ENCODE measurements around the gene SLC35D2. TPM values are rescaled to one million over a fixed set of nuclear protein-coding genes. Genes with fewer than 3 reads are reported as not detected.

The SLC35D2 gene
- total and polyA plus RNA-seq, 8 donors, result 13.9 to 27.5 (median 21.2) TPM

- Histone ChIP-seq H3K27me3 (no peaks in the 10 kb centered on the region), H3K36me3 (no peaks in the 10 kb centered on the region), H3K9me3 (no peaks in the 10 kb centered on the region), H3K4me1 (no peaks in the 10 kb centered on the region), H3K27ac (no peak overlapping the region), H3K4me3 (no peak overlapping the region)
- intact Hi-C loops (cut with DNase I), result no loop called here
- TF ChIP-seq, protein P1, sequence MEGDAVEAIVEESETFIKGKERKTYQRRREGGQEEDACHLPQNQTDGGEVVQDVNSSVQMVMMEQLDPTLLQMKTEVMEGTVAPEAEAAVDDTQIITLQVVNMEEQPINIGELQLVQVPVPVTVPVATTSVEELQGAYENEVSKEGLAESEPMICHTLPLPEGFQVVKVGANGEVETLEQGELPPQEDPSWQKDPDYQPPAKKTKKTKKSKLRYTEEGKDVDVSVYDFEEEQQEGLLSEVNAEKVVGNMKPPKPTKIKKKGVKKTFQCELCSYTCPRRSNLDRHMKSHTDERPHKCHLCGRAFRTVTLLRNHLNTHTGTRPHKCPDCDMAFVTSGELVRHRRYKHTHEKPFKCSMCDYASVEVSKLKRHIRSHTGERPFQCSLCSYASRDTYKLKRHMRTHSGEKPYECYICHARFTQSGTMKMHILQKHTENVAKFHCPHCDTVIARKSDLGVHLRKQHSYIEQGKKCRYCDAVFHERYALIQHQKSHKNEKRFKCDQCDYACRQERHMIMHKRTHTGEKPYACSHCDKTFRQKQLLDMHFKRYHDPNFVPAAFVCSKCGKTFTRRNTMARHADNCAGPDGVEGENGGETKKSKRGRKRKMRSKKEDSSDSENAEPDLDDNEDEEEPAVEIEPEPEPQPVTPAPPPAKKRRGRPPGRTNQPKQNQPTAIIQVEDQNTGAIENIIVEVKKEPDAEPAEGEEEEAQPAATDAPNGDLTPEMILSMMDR (IDR thresholded peaks at IDR 0.05), result no peak
- no peak for DNase-seq
- no peak for FAIRE-seq
- 91 to 97% methylated on average over 2 of the region's 2 CpGs for WGBS, 2 donors
- no peak for ATAC-seq
Observed at GRCh38 chr9:96289392-96289791, 94.1 kb downstream of the SLC35D2 start.

DNA sequence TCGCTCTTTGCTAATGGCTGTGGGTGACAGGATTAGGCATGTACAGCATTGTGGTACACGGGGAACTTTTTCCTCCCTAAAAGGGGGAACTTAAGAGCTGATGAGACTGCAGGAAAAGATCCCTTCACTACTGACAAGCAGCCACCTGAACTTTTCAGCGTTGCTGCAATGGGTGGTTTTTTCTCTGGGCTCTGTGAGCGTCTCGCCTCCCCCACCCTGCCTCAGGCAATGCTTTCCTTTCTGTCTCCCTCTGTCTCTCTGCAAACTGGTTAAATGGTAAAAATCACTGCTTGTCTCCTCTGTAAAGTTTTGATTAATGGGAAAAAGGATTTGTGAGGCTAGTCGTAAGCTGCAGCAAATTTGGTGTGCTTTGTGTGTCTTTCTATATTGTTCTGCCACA is 101.9 kb downstream of the SLC35D2 start:
- DNase-seq (no peak), ATAC-seq (no peak), FAIRE-seq (no peak)
- Histone ChIP-seq H3K27ac (no peak overlapping the region), H3K27me3 (no peaks in the 10 kb centered on the region), H3K4me3 (no peak overlapping the region), H3K4me1 (no peaks in the 10 kb centered on the region), H3K36me3 (no peaks in the 10 kb centered on the region), H3K9me3 (no peaks in the 10 kb centered on the region)
- intact Hi-C loops (cut with DNase I), result no loop called here
- TF ChIP-seq, protein P1 (IDR thresholded peaks at IDR 0.05), result no peak
- WGBS, 2 donors, result 91 to 94% methylated on average over 6 of the region's 6 CpGs

- no peaks in the 10 kb centered on the region for H3K36me3 ChIP-seq
- no peak overlapping the region for H3K27ac ChIP-seq
- FAIRE-seq (no peak), DNase-seq (no peak), ATAC-seq (peak in 1 of 4 donors; percentile 77)
- WGBS, 2 donors, result 50 to 56% methylated on average over 8 of the region's 8 CpGs
- intact Hi-C loops (cut with DNase I), result no loop called here
- no peak overlapping the region for H3K4me3 ChIP-seq
- no peaks in the 10 kb centered on the region for H3K4me1 ChIP-seq
- no peaks in the 10 kb centered on the region for H3K9me3 ChIP-seq
- TF ChIP-seq, protein P1 (IDR thresholded peaks at IDR 0.05), result no peak
- H3K27me3 ChIP-seq, result no peaks in the 10 kb centered on the region
Observed at GRCh38 chr9:96279932-96280331, 103.6 kb downstream of the SLC35D2 start.

DNA sequence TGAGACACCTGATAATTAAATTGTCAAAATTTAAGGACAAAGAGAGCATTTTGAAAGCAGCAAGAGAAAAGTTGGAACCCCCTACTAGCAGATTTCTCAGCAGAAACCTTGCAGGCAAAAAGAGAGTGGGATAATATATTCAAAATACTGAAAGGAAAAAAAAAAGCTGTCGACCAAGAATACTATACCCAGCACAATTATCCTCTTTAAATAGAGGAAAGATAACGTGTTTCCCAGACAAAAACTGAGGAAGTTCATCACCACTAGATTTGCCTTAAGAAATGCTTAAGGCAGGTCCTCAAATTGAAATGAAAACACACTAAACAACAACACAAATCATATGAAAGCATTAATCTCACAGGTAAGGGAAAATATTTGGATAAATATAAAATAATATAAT is 108.6 kb downstream of the SLC35D2 start:
- TF ChIP-seq, protein P1 (IDR thresholded peaks at IDR 0.05), result no peak
- H3K36me3 ChIP-seq, result no peaks in the 10 kb centered on the region
- H3K9me3 ChIP-seq, result no peaks in the 10 kb centered on the region
- H3K27me3 ChIP-seq, result no peaks in the 10 kb centered on the region
- no peak overlapping the region for H3K27ac ChIP-seq
- no peaks in the 10 kb centered on the region for H3K4me1 ChIP-seq
- FAIRE-seq, result no peak
- no peak overlapping the region for H3K4me3 ChIP-seq
- WGBS, 2 donors, result 63 to 69% methylated on average over 2 of the region's 2 CpGs
- intact Hi-C loops (cut with DNase I), result no loop called here
- ATAC-seq, result no peak
- no peak for DNase-seq

Other genes starting within 250 kb of the SLC35D2 start
- 1 to 10 TPM in 2 of 6 donors, under 1 TPM in 3, not detected in 1; 0.92 to 2.6 (median 0.98) TPM for gene HSD17B3, start 81.5 kb downstream of the SLC35D2 start, total RNA-seq
- 10 to 100 TPM in 1 of 2 donors, 1 to 10 TPM in 1; 7.7 to 35.7 TPM for gene HSD17B3, start 81.5 kb downstream of the SLC35D2 start, polyA plus RNA-seq
- 1 to 10 TPM in 2 of 6 donors, under 1 TPM in 4; 0.37 to 1.2 (median 0.86) TPM for gene ZNF367, start 34.7 kb upstream of the SLC35D2 start, total RNA-seq
- gene ZNF367, start 34.7 kb upstream of the SLC35D2 start, polyA plus RNA-seq, result under 1 TPM; 0.23 to 0.45 TPM
- gene HABP4, start 66.5 kb upstream of the SLC35D2 start, total RNA-seq, result 1 to 10 TPM; 2.8 to 5.1 (median 3.2) TPM
- 10 to 100 TPM in 1 of 2 donors, 1 to 10 TPM in 1; 7.1 to 13.0 TPM for gene HABP4, start 66.5 kb upstream of the SLC35D2 start, polyA plus RNA-seq
- gene CDC14B, start 236.1 kb upstream of the SLC35D2 start, total RNA-seq, result 10 to 100 TPM in 5 of 6 donors, 1 to 10 TPM in 1; 8.2 to 19.3 (median 12.8) TPM
- 1 to 10 TPM; 4.6 to 8.0 TPM for gene CDC14B, start 236.1 kb upstream of the SLC35D2 start, polyA plus RNA-seq

All from pancreas (tissue), 10 donors.